ELF-1 (cell line): ENCODE data around the gene SRP9.

Experiments used
- DNase-seq: peaks from one replicate; pipeline ENCODE4 v3.0.0-alpha.2; 2016; ENCODE audit warnings: low read depth, low spot score

The SRP9 gene

DNA sequence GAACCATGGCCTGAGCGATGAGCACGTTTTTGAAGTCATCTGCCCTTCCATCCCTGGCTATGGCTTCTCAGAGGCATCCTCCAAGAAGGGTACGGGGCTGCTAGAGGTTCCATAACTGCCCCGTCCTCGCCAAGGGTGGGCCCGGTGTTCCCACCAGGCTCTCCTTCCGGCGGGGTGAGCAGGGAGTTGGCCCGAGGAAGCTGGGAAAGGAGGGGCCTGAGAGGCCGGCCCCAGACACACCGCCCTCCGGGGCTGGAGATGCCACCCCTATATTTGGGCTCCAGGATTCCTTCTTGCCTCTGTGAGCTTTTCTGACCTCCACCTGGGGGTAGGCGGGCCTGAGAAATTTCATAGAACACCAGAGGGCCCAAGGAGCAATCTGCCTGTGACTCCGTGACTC lies 61.2 kb downstream of the SRP9 start:
- no peak for DNase-seq
